HEK293 (cell line): ENCODE data around the gene RANBP1.

Source experiments
- ZNF274 ChIP-seq, 2 experiments: fragments of 200-500 bp in 1 of 2; fragments of 450-650 bp in 1 of 2; sonication (Bioruptor generic) in 1 of 2; formaldehyde crosslinking in 1 of 2; IDR thresholded peaks; 2 replicates each; pipeline versions ENCODE4 v1.5.1 to v1.6.1; 2014 to 2016; ENCODE audit warnings: borderline replicate concordance in 1 of 2, inconsistent platforms in 1 of 2, low read length in 1 of 2, missing biosample characterization in 1 of 2, missing genetic modification characterization in 1 of 2
- ZNF302 ChIP-seq: fragments of 450-650 bp; formaldehyde crosslinking; IDR thresholded peaks from 2 replicates; pipeline ENCODE4 v1.5.1; 2016; ENCODE audit warnings: missing biosample characterization, missing genetic modification characterization, low read depth
- ZNF768 ChIP-seq: fragments of 450-650 bp; formaldehyde crosslinking; IDR thresholded peaks from 2 replicates; pipeline ENCODE4 v1.5.1; 2018; ENCODE audit warnings: missing biosample characterization, mild to moderate bottlenecking, missing genetic modification characterization
- TF ChIP-seq, protein P1 (sequence below): fragments of 450-650 bp; formaldehyde crosslinking; IDR thresholded peaks from 2 replicates; pipeline ENCODE4 v1.5.1; 2016; ENCODE audit warnings: missing biosample characterization, missing genetic modification characterization
- TF ChIP-seq, protein P2 (sequence below): fragments of 450-650 bp; formaldehyde crosslinking; optimal IDR thresholded peaks from 2 replicates; pipeline ENCODE3; 2016; ENCODE audit warnings: missing biosample characterization, mild to moderate bottlenecking, missing genetic modification characterization
- TF ChIP-seq, protein P3 (sequence below): fragments of 450-650 bp; formaldehyde crosslinking; IDR thresholded peaks from 2 replicates; pipeline ENCODE4 v1.5.1; 2016; ENCODE audit warnings: missing biosample characterization, missing genetic modification characterization

DNA sequence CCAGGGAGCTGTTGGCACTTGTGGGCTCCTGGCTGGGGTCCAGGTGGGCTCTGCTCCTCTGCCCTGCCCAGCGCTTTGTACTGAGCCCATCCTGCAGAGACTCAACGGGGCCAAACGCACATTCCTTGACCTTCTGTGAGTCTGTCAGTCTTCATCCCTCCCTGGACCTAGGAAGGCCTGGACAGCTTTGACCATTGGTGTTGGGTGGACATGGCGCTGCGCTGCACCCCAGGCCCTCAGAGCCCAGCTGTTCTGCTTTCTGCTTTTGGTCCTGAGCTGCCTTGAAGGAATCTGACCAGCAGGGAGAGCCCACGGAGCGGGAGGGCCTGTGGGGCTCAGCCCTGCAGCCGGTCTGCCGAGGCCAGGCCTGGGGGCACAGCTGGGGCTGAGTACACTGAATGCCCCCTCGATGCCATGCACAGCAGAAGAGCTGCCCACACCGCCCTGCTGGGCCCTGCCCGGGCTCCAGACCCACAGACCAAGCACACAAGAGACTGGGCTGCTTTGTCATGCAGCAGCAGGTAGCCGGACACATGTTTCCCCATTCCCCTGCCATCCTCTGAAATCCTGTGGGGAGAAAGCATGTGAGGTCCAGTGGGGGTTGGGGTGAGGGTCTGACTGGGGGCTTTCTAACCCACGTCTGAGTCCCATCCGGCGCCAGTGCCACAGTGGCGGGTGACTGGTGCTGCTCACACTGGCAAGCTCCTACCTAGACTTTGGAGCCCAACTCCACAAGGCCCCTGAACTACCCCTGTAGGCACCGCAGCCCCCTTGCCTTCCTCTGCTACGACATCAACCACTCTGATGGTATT, 59.1 kb downstream of the RANBP1 start:
- no peak for TF ChIP-seq ZNF302 (tag by site-specific recombination)
- TF ChIP-seq, protein P1, sequence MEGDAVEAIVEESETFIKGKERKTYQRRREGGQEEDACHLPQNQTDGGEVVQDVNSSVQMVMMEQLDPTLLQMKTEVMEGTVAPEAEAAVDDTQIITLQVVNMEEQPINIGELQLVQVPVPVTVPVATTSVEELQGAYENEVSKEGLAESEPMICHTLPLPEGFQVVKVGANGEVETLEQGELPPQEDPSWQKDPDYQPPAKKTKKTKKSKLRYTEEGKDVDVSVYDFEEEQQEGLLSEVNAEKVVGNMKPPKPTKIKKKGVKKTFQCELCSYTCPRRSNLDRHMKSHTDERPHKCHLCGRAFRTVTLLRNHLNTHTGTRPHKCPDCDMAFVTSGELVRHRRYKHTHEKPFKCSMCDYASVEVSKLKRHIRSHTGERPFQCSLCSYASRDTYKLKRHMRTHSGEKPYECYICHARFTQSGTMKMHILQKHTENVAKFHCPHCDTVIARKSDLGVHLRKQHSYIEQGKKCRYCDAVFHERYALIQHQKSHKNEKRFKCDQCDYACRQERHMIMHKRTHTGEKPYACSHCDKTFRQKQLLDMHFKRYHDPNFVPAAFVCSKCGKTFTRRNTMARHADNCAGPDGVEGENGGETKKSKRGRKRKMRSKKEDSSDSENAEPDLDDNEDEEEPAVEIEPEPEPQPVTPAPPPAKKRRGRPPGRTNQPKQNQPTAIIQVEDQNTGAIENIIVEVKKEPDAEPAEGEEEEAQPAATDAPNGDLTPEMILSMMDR (tag by site-specific recombination), result peak; percentile 61
- no peak for TF ChIP-seq ZNF274 (IDR thresholded peaks at IDR 0.05; ENCODE audit: low read length)
- TF ChIP-seq ZNF274 (tag by site-specific recombination; IDR thresholded peaks at IDR 0.05; ENCODE audit: borderline replicate concordance), result no peak
- no peak for TF ChIP-seq ZNF768 (tag by site-specific recombination)
- TF ChIP-seq, protein P2, sequence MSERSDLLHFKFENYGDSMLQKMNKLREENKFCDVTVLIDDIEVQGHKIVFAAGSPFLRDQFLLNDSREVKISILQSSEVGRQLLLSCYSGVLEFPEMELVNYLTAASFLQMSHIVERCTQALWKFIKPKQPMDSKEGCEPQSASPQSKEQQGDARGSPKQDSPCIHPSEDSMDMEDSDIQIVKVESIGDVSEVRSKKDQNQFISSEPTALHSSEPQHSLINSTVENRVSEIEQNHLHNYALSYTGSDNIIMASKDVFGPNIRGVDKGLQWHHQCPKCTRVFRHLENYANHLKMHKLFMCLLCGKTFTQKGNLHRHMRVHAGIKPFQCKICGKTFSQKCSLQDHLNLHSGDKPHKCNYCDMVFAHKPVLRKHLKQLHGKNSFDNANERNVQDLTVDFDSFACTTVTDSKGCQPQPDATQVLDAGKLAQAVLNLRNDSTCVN, result no peak
- TF ChIP-seq, protein P3, sequence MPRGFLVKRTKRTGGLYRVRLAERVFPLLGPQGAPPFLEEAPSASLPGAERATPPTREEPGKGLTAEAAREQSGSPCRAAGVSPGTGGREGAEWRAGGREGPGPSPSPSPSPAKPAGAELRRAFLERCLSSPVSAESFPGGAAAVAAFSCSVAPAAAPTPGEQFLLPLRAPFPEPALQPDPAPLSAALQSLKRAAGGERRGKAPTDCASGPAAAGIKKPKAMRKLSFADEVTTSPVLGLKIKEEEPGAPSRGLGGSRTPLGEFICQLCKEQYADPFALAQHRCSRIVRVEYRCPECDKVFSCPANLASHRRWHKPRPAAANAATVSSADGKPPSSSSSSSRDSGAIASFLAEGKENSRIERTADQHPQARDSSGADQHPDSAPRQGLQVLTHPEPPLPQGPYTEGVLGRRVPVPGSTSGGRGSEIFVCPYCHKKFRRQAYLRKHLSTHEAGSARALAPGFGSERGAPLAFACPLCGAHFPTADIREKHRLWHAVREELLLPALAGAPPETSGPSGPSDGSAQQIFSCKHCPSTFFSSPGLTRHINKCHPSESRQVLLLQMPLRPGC (tag by site-specific recombination), result no peak
